Fibroblast of peridontal ligament (primary cell): ENCODE data around the gene GLI2.

Experiments used
- DNase-seq: peaks from one replicate; pipeline ENCODE4 v3.0.0-alpha.2; 2010; ENCODE audit errors: extremely low read depth

GLI2 gene

GRCh38 chr2:120769787-120770120 lies 34.1 kb downstream of the GLI2 start:
- DNase-seq, result no peak

- DNase-seq, result no peak
Measured at GRCh38 chr2:120770176-120770575, 34.5 kb downstream of the GLI2 start.

- DNase-seq, result no peak
Measured at GRCh38 chr2:120770641-120771040, 35.0 kb downstream of the GLI2 start.

- DNase-seq, result peak; percentile 78
Measured at GRCh38 chr2:120771111-120771780, 35.6 kb downstream of the GLI2 start.

GRCh38 chr2:120771781-120772208 lies 36.1 kb downstream of the GLI2 start:
- no peak for DNase-seq

- DNase-seq, result no peak
Measured at GRCh38 chr2:120772261-120772660, 36.6 kb downstream of the GLI2 start.

- no peak for DNase-seq
Measured at GRCh38 chr2:120773186-120773800, 37.6 kb downstream of the GLI2 start.

GRCh38 chr2:120774557-120775160 lies 39.0 kb downstream of the GLI2 start:
- no peak for DNase-seq

GRCh38 chr2:120775194-120775593 lies 39.5 kb downstream of the GLI2 start:
- no peak for DNase-seq

GRCh38 chr2:120775801-120776589 lies 40.3 kb downstream of the GLI2 start:
- no peak for DNase-seq

GRCh38 chr2:120776649-120777048 lies 41.0 kb downstream of the GLI2 start:
- no peak for DNase-seq

- DNase-seq, result no peak
Measured at GRCh38 chr2:120777170-120777751, 41.6 kb downstream of the GLI2 start.

- no peak for DNase-seq
Measured at GRCh38 chr2:120777787-120778186, 42.1 kb downstream of the GLI2 start.

- no peak for DNase-seq
Measured at GRCh38 chr2:120778244-120778643, 42.6 kb downstream of the GLI2 start.

- DNase-seq, result peak; percentile 40
Measured at GRCh38 chr2:120779781-120780283, 44.2 kb downstream of the GLI2 start.

- DNase-seq, result no peak
Measured at GRCh38 chr2:120780402-120780801, 44.7 kb downstream of the GLI2 start.

GRCh38 chr2:120783371-120783791 lies 47.7 kb downstream of the GLI2 start:
- DNase-seq, result no peak

- no peak for DNase-seq
Measured at GRCh38 chr2:120783969-120784372, 48.3 kb downstream of the GLI2 start.
